Measurements from ENCODE around the gene VEZT.

- TF ChIP-seq CTCF (IDR thresholded peaks at IDR 0.05 in 2 of 3, conservative IDR thresholded peaks at IDR 0.05 in 1 of 3; ENCODE audit: borderline replicate concordance in 1 of 3, insufficient read depth in 1 of 3, low read depth in 2 of 3, low read length in 2 of 3), result no peak
- TF ChIP-seq YY1 (IDR thresholded peaks at IDR 0.05; ENCODE audit: extremely low read depth, insufficient replicate concordance, low read depth, low read length), result no peak
- TF ChIP-seq POLR2A (IDR thresholded peaks at IDR 0.05; ENCODE audit: borderline replicate concordance, extremely low read depth, insufficient read depth, insufficient read length), result no peak
- TF ChIP-seq EZH2 (IDR thresholded peaks at IDR 0.05), result no peak
- TF ChIP-seq POLR2AphosphoS5 (IDR thresholded peaks at IDR 0.05; ENCODE audit: low read depth, low read length), result no peak
- no peak for TF ChIP-seq CEBPB (IDR thresholded peaks at IDR 0.05; ENCODE audit: low read depth)
- TF ChIP-seq, protein P1, sequence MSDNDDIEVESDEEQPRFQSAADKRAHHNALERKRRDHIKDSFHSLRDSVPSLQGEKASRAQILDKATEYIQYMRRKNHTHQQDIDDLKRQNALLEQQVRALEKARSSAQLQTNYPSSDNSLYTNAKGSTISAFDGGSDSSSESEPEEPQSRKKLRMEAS (IDR thresholded peaks at IDR 0.05), result no peak
Measured at GRCh38 chr12:95225645-95226212, 8.1 kb downstream of the VEZT start.

All from HCT116 (cell line).